Type B pancreatic cell (in vitro differentiated cells): Measurements from ENCODE around the gene COLEC12. TPM values are rescaled to one million over a fixed set of nuclear protein-coding genes. Genes with fewer than 3 reads are reported as not detected.

ENCODE experiments used
- DNase-seq: peaks from one replicate; pipeline ENCODE4 v3.0.0; 2021; ENCODE audit warnings: mixed read lengths; ENCODE audit not compliant: unreplicated experiment; ENCODE audit errors: extremely low spot score
- H3K27ac Mint-ChIP-seq: 2 replicates; pipeline ENCODE4 v1.8.0; 2021; ENCODE audit warnings: mild to moderate bottlenecking, mixed read lengths
- H3K27me3 Mint-ChIP-seq: 2 replicates; pipeline ENCODE4 v1.8.0; 2021; ENCODE audit warnings: mixed read lengths
- H3K36me3 Mint-ChIP-seq: 2 replicates; pipeline ENCODE4 v1.8.0; 2021; ENCODE audit warnings: mixed read lengths
- H3K4me1 Mint-ChIP-seq: one replicate; pipeline ENCODE4 v1.8.0; 2021; ENCODE audit warnings: mixed read lengths; ENCODE audit not compliant: unreplicated experiment
- H3K4me3 Mint-ChIP-seq: 2 replicates; pipeline ENCODE4 v1.8.0; 2021; ENCODE audit warnings: mild to moderate bottlenecking, mixed read lengths
- H3K9me3 Mint-ChIP-seq: 2 replicates; pipeline ENCODE4 v1.8.0; 2021; ENCODE audit warnings: mixed read lengths
- CTCF ChIP-seq: fragments of 200-600 bp; sonication (generic); conservative IDR thresholded peaks from 2 replicates; pipeline ENCODE4 v1.5.0; 2021; ENCODE audit warnings: antibody characterized with exemption, mild to moderate bottlenecking
- total RNA-seq: library from RNA; stranded (reverse); gene quantifications from 2 replicates; pipeline ENCODE4 v1.2.1, GENCODE V29; 2021; ENCODE audit warnings: low replicate concordance

The COLEC12 gene
- total RNA-seq, 1 donor from 2014 or later, result 61.3 TPM

DNA sequence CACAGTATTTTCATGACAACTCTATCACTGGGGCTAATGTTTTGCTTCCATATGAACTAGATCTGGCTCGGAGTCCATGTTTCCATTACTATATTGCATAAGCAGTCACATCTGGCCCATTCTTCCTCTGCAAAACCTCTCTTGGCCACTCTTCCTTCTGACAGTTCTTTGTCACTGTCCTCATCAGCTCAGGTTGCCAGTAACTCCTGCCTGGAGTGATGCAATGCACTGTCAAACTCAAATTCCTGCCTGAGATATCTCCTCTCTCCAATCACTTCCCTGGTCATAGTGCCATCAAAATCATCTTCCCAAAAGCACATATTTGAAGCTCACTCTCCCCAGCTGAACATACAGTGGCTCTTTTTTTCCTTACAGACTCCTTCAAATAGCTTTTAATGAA is 66.1 kb downstream of the COLEC12 start:
- Mint-ChIP-seq H3K4me1 (peaks cover 23% of the 10 kb centered on the region), H3K27me3 (peaks cover 3% of the 10 kb centered on the region), H3K4me3 (no peak overlapping the region), H3K36me3 (peaks cover 11% of the 10 kb centered on the region), H3K9me3 (no peaks in the 10 kb centered on the region), H3K27ac (no peak overlapping the region)
- TF ChIP-seq CTCF, result no peak
- DNase-seq, result no peak

GRCh38 chr18:433960-434359 is 66.5 kb downstream of the COLEC12 start:
- Mint-ChIP-seq H3K4me1 (peaks cover 23% of the 10 kb centered on the region), H3K9me3 (no peaks in the 10 kb centered on the region), H3K27me3 (peaks cover 3% of the 10 kb centered on the region), H3K4me3 (no peak overlapping the region), H3K27ac (no peak overlapping the region), H3K36me3 (peaks cover 11% of the 10 kb centered on the region)
- TF ChIP-seq CTCF, result no peak
- DNase-seq, result no peak

DNA sequence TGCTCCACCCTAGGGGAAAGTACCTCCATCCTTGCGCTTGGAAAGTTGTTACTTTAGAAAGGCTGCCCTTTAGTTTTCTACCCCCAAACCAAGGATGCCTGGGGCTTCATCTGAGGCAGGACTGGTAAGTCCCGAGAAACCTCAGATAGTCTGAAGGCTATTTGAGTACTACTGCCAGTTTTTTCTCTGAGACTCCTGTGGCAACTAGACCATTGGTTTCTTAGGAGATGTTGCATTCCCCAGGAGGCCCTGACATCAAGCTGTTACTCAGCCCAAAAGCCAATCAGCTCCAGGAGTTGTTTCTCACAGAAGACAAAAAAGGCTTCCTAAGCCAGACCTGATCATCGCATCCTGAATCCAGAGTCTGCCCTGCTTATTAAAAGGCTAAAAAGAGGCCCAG is 67.2 kb downstream of the COLEC12 start:
- TF ChIP-seq CTCF, result no peak
- H3K27me3 Mint-ChIP-seq, result peaks cover 3% of the 10 kb centered on the region
- no peak for DNase-seq
- H3K4me1 Mint-ChIP-seq, result peaks cover 24% of the 10 kb centered on the region
- H3K4me3 Mint-ChIP-seq, result no peak overlapping the region
- H3K9me3 Mint-ChIP-seq, result no peaks in the 10 kb centered on the region
- no peak overlapping the region for H3K27ac Mint-ChIP-seq
- peaks cover 11% of the 10 kb centered on the region for H3K36me3 Mint-ChIP-seq

DNA sequence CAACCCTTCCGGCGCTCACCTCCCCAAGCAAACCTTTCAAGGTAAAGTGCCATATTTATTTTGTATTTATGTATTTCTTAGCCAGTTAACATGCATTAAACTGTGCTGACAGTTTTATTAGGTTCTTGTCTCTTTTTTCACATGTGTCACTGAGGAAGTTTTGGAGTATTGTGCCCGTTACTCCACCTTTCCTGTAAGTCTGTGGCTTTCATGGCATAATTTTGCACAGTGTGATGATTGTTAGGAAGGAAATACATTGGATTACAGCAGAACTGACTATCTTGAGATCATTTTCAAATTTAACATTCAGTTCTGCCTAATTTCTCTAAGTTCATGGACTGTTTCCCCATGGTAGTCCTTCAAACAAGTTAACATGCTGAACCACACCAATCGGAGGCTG is 67.7 kb downstream of the COLEC12 start:
- Mint-ChIP-seq H3K27ac (no peak overlapping the region), H3K27me3 (peaks cover 3% of the 10 kb centered on the region), H3K4me1 (peaks cover 27% of the 10 kb centered on the region), H3K4me3 (no peak overlapping the region), H3K36me3 (peaks cover 11% of the 10 kb centered on the region), H3K9me3 (no peaks in the 10 kb centered on the region)
- no peak for TF ChIP-seq CTCF
- no peak for DNase-seq

GRCh38 chr18:429030-429429 is 71.5 kb downstream of the COLEC12 start:
- Mint-ChIP-seq H3K9me3 (no peaks in the 10 kb centered on the region), H3K27ac (no peak overlapping the region), H3K27me3 (peaks cover 3% of the 10 kb centered on the region), H3K4me3 (no peak overlapping the region), H3K4me1 (peaks cover 46% of the 10 kb centered on the region), H3K36me3 (peaks cover 3% of the 10 kb centered on the region)
- no peak for DNase-seq
- TF ChIP-seq CTCF, result no peak

DNA sequence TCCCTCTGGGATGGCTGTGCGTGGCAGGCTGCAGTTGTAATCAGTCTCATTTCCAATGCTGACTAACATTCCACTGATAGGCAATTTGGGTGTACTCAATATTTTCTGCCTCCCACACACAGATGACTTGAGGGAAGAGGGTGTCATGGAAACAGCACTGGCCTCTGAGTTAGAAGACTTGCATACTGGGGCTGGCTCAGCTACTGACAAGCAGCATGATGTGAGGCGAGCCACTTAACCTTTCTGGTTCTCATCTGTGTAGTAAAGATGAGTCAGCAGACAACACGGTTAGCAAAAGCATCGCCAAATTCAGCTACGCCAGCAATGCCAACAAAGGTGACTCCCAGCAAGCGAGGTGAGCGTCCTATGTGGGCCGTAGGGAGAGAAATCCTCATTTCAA is 73.5 kb downstream of the COLEC12 start:
- no peak overlapping the region for H3K4me3 Mint-ChIP-seq
- H3K27ac Mint-ChIP-seq, result peak overlapping the region; percentile 25
- peaks cover 3% of the 10 kb centered on the region for H3K36me3 Mint-ChIP-seq
- no peak for TF ChIP-seq CTCF
- H3K4me1 Mint-ChIP-seq, result peaks cover 46% of the 10 kb centered on the region
- no peaks in the 10 kb centered on the region for H3K27me3 Mint-ChIP-seq
- no peak for DNase-seq
- H3K9me3 Mint-ChIP-seq, result no peaks in the 10 kb centered on the region
